OCI-LY7 (cell line): ENCODE measurements around the gene EIF5AL1. TPM values are rescaled to one million over a fixed set of nuclear protein-coding genes. Genes with fewer than 3 reads are reported as not detected.

Experiments
- BruUV-seq: library from RNA; stranded (reverse); fragments of 400-500 nt; replicated peaks from 2 replicates; lab custom pipeline; 2021; lab: Mats Ljungman, UMichigan
- CTCF ChIA-PET: fragments of 300-600 bp; sonication (Branson Sonifier 250); formaldehyde crosslinking; loops from one replicate; lab custom pipeline; 2022; ENCODE audit warnings: antibody characterized with exemption; ENCODE audit not compliant: unreplicated experiment; lab: Charles Lee
- POLR2A ChIA-PET: fragments of 300-600 bp; sonication (Branson Sonifier 250); formaldehyde crosslinking; loops from one replicate; lab custom pipeline; 2022; ENCODE audit warnings: antibody characterized with exemption; lab: Charles Lee
- DNase-seq: peaks from one replicate; pipeline ENCODE4 v3.0.0-alpha.2; 2015; ENCODE audit warnings: low spot score
- H2AFZ ChIP-seq: fragments of 200-600 bp; sonication (generic), shearing (Covaris generic); 2 replicates; pipeline ENCODE4 v1.6.1; 2014; ENCODE audit warnings: mild to moderate bottlenecking, antibody characterized with exemption, low read length, moderate library complexity
- H3K27ac ChIP-seq: fragments of 200-600 bp; sonication (generic); 2 replicates; pipeline ENCODE4 v1.5.1; 2014; ENCODE audit warnings: mixed run types, low read depth, mild to moderate bottlenecking, moderate library complexity, low read length, inconsistent platforms; ENCODE audit not compliant: poor library complexity, severe bottlenecking
- H3K36me3 ChIP-seq: fragments of 200-600 bp; sonication (generic); 2 replicates; pipeline ENCODE4 v1.6.1; 2014; ENCODE audit warnings: mild to moderate bottlenecking, antibody characterized with exemption, low read length, moderate library complexity, mixed read lengths; ENCODE audit not compliant: insufficient read depth
- H3K4me1 ChIP-seq: fragments of 200-600 bp; sonication (generic); 2 replicates; pipeline ENCODE4 v1.5.1; 2014; ENCODE audit warnings: mild to moderate bottlenecking, low read length; ENCODE audit not compliant: insufficient read depth, poor library complexity, severe bottlenecking
- H3K4me2 ChIP-seq: fragments of 200-600 bp; sonication (generic); 2 replicates; pipeline ENCODE4 v1.6.1; 2014; ENCODE audit warnings: mild to moderate bottlenecking, low read length
- H3K4me3 ChIP-seq: fragments of 200-600 bp; sonication (generic); 2 replicates; pipeline ENCODE4 v1.5.1; 2014; ENCODE audit warnings: mild to moderate bottlenecking, low read depth, low read length; ENCODE audit not compliant: poor library complexity, severe bottlenecking
- H3K79me2 ChIP-seq: fragments of 200-600 bp; sonication (generic); 2 replicates; pipeline ENCODE4 v1.6.1; 2016; ENCODE audit warnings: low read depth, mild to moderate bottlenecking, low read length, moderate library complexity, mixed read lengths; ENCODE audit not compliant: insufficient read depth
- H3K9me2 ChIP-seq: fragments of 200-600 bp; sonication (generic); 2 replicates; pipeline ENCODE4 v1.6.1; 2016; ENCODE audit warnings: mild to moderate bottlenecking, low read length, mixed read lengths; ENCODE audit not compliant: insufficient read depth
- H3K9me3 ChIP-seq: fragments of 200-600 bp; sonication (generic); 2 replicates; pipeline ENCODE4 v1.6.1; 2014; ENCODE audit warnings: mild to moderate bottlenecking, mixed run types, low read length, mixed read lengths
- H4K20me1 ChIP-seq: fragments of 200-600 bp; sonication (generic); 2 replicates; pipeline ENCODE4 v1.6.1; 2014; ENCODE audit warnings: mild to moderate bottlenecking, antibody characterized with exemption, low read length, moderate library complexity, mixed read lengths; ENCODE audit not compliant: insufficient read depth
- EZH2phosphoT487 ChIP-seq: fragments of 200-600 bp; sonication (generic); IDR thresholded peaks from 2 replicates; pipeline ENCODE4 v1.6.1; 2018; ENCODE audit warnings: low read depth, borderline replicate concordance, mild to moderate bottlenecking, mixed run types, antibody characterized with exemption, low read length, moderate library complexity, mixed read lengths
- intact Hi-C: fragments of 100-400 bp; cut with micrococcal nuclease; formaldehyde crosslinking; loops from one replicate; pipeline ENCODE4 v1.10.0; 2022; ENCODE audit not compliant: unreplicated experiment
- total RNA-seq, 2 experiments: library from RNA; depleted of rRNA in 1 of 2; stranded (reverse); fragments of >200 nt in 1 of 2; shearing (Covaris generic) in 1 of 2; gene quantifications; 2 replicates each; pipeline ENCODE4 v1.2.3, GENCODE V29; 2014 to 2022
- TF ChIP-seq, protein P1 (sequence below): fragments of 200-600 bp; sonication (generic); conservative IDR thresholded peaks from 2 replicates; pipeline ENCODE4 v1.5.1; 2014; ENCODE audit warnings: mild to moderate bottlenecking, antibody characterized with exemption, low read length, moderate library complexity, mixed read lengths

Gene EIF5AL1
- total RNA-seq, 2 experiments from 2014 or later: 0.38 to 1.5 TPM

DNA sequence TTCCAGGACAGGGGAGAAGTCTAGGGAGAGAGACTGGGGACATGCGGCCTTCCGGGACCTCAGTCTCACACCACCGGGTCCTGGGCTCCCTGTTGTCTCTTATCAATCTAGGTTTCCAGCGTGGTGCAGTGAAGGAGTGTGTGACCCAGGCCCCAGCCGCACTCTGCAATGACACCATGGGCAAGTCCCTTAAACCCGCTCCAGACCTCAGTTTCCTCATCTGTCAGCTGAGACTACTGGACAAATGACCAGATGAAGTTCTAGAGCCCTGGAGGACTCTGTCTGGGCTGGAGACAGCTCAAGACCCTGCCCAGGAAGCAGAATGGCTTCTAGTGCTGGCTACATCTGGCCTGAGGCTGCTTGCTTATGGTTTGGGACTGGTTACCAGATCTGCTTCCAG lies 20.1 kb upstream of the EIF5AL1 start:
- H2AFZ ChIP-seq: no peak overlapping the region
- no peak overlapping the region for H3K4me3 ChIP-seq
- no peaks in the 10 kb centered on the region for H4K20me1 ChIP-seq
- H3K9me2 ChIP-seq: no peaks in the 10 kb centered on the region
- CTCF ChIA-PET: no interaction called here
- intact Hi-C loops: no loop called here
- H3K4me1 ChIP-seq: no peaks in the 10 kb centered on the region
- DNase-seq: no peak
- no peak for TF ChIP-seq EZH2phosphoT487
- TF ChIP-seq, protein P1, sequence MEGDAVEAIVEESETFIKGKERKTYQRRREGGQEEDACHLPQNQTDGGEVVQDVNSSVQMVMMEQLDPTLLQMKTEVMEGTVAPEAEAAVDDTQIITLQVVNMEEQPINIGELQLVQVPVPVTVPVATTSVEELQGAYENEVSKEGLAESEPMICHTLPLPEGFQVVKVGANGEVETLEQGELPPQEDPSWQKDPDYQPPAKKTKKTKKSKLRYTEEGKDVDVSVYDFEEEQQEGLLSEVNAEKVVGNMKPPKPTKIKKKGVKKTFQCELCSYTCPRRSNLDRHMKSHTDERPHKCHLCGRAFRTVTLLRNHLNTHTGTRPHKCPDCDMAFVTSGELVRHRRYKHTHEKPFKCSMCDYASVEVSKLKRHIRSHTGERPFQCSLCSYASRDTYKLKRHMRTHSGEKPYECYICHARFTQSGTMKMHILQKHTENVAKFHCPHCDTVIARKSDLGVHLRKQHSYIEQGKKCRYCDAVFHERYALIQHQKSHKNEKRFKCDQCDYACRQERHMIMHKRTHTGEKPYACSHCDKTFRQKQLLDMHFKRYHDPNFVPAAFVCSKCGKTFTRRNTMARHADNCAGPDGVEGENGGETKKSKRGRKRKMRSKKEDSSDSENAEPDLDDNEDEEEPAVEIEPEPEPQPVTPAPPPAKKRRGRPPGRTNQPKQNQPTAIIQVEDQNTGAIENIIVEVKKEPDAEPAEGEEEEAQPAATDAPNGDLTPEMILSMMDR: no peak
- H3K27ac ChIP-seq: no peak overlapping the region
- POLR2A ChIA-PET: interaction anchor here (0.6 to 0.7 kb wide), 2 partner anchors 25 to 169 kb away, joined by 3 to 7 read pairs; no protein-coding TSS in a partner anchor
- H3K4me2 ChIP-seq: no peak overlapping the region
- H3K36me3 ChIP-seq: no peaks in the 10 kb centered on the region
- H3K9me3 ChIP-seq: no peaks in the 10 kb centered on the region
- H3K79me2 ChIP-seq: no peaks in the 10 kb centered on the region
- no TSS peak for BruUV-seq

DNA sequence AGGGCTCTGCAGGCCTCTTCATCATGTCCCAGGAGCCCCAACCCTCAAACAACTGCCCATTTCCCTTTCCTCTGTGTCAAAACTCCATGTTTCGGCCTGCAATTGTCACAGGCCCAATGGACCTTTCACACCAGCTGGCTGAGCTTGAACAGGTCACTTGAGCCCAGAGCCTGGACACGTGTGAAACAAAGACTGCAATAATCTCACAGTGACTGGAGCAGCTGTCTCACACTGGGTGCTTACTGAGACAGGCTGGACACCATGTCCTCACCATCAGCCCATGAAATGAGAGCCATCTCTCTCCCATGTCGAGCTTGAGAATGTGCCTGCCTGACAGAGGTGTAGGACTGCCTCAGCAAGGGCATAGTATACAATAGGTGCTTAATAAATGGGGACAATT lies 19.5 kb upstream of the EIF5AL1 start:
- TF ChIP-seq, protein P1: no peak
- no peak for TF ChIP-seq EZH2phosphoT487
- Histone ChIP-seq H3K9me2 (no peaks in the 10 kb centered on the region), H4K20me1 (no peaks in the 10 kb centered on the region), H2AFZ (no peak overlapping the region), H3K9me3 (no peaks in the 10 kb centered on the region), H3K79me2 (no peaks in the 10 kb centered on the region), H3K4me1 (no peaks in the 10 kb centered on the region), H3K27ac (no peak overlapping the region), H3K36me3 (no peaks in the 10 kb centered on the region), H3K4me2 (no peak overlapping the region), H3K4me3 (no peak overlapping the region)
- ChIA-PET POLR2A (interaction anchor here (0.6 to 0.7 kb wide), 2 partner anchors 25 to 169 kb away, joined by 3 to 7 read pairs; no protein-coding TSS in a partner anchor), CTCF (no interaction called here)
- BruUV-seq: no TSS peak
- DNase-seq: no peak
- intact Hi-C loops: no loop called here

DNA sequence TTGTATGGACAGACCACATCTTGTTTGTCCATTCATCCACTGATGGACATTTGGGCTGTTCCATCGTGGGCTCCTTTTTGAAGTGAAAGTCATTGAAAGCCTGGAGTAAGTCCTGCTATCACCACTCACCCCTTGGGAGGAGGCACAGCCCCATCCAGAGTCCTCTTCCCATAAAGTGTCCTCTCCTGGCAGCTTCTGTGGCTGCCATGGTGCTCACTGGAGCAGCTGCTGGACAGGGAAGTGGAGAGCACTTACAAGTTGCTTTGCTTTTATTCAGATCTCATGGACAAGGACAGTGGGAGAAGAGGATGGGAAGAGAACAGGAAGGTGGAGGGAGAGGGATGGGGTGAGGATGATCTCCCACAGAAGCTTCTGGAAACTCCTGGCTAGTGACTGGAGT lies 18.5 kb upstream of the EIF5AL1 start:
- no peaks in the 10 kb centered on the region for H3K9me3 ChIP-seq
- no peak for DNase-seq
- no peak overlapping the region for H3K4me3 ChIP-seq
- H3K4me2 ChIP-seq: no peak overlapping the region
- H4K20me1 ChIP-seq: no peaks in the 10 kb centered on the region
- intact Hi-C loops: no loop called here
- no peak overlapping the region for H3K27ac ChIP-seq
- no TSS peak for BruUV-seq
- H3K36me3 ChIP-seq: no peaks in the 10 kb centered on the region
- no peak overlapping the region for H2AFZ ChIP-seq
- H3K9me2 ChIP-seq: no peaks in the 10 kb centered on the region
- TF ChIP-seq, protein P1: no peak
- TF ChIP-seq EZH2phosphoT487: no peak
- POLR2A ChIA-PET: interaction anchor here (1.7 kb wide), 1 partner anchor 22 kb away, joined by 4 read pairs; no protein-coding TSS in a partner anchor
- CTCF ChIA-PET: no interaction called here
- H3K79me2 ChIP-seq: no peaks in the 10 kb centered on the region
- no peaks in the 10 kb centered on the region for H3K4me1 ChIP-seq
